Measurements from ENCODE around the gene MYL9.

- no peak for TF ChIP-seq POLR2A (IDR thresholded peaks at IDR 0.05)
- no peak for TF ChIP-seq CTCF (IDR thresholded peaks at IDR 0.05)
Measured at GRCh38 chr20:36523341-36523740, 18.0 kb upstream of the MYL9 start.
